ENCODE data around the gene APCDD1.

APCDD1 gene

GRCh38 chr18:10432781-10433180 is 21.7 kb upstream of the APCDD1 start:
- DNase-seq = no peak

DNA sequence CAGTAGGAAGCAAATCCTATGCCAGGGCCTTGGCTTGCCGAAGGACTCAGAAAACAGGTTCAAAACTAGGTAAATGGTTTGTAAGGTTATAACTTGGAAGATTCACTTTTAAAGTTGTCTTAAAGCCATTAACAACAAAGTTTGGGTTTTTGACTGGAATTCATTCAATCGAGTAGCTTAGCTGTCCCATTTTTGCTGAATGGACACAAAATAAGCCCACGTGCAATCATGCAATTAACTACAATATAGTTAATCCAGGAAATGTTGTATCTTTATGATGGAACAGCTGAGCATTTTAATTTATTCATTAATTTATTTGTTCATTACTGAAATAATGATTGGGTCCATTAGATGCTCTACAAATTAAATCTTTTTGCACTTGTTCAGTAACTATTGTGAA is 18.3 kb upstream of the APCDD1 start:
- DNase-seq = no peak

DNA sequence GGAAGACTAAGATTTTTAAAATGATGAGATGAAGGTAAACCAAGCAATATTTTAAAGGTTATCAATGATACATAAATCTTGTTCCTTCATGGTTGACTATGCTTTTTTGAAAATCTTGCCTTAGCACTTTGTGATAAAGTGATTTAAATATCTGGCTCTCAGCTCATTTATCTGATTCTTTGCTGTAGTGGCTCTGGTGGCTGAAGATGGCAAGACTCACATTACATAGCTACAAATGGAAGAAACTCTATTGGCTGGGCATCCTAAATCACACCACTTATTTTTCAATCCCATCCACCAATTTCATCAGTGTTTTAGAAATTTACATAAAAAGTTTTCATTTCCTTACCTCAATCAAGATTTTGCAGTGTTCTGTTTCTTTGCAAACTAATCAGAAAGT is 16.6 kb upstream of the APCDD1 start:
- no peak for DNase-seq

- no peak for DNase-seq
Observed at GRCh38 chr18:10439898-10440297, 14.5 kb upstream of the APCDD1 start.

GRCh38 chr18:10440884-10441283 is 13.6 kb upstream of the APCDD1 start:
- no peak for DNase-seq

DNA sequence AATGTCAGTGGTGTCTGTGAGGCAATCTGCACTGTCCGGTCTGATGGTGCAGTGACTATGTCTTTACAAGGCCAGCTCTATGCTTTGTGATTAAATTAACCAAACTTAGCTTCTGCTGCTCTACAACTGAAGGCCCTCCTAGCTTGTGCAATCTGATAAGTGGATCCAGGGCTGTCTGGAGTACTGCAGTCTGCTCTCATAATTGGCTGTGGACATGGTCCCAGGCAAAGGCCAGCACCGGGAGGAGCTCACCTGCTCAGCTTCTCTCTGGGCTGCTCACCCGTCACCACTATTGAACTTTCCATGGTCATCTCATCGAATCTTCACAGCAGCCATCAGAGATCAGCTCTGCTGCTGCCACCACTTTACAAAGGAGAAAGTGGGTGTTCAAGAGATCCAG is 13.0 kb upstream of the APCDD1 start:
- no peak for DNase-seq

- DNase-seq = no peak
Observed at GRCh38 chr18:10442551-10442971, 11.9 kb upstream of the APCDD1 start.

GRCh38 chr18:10443001-10443400 is 11.4 kb upstream of the APCDD1 start:
- no peak for DNase-seq

DNA sequence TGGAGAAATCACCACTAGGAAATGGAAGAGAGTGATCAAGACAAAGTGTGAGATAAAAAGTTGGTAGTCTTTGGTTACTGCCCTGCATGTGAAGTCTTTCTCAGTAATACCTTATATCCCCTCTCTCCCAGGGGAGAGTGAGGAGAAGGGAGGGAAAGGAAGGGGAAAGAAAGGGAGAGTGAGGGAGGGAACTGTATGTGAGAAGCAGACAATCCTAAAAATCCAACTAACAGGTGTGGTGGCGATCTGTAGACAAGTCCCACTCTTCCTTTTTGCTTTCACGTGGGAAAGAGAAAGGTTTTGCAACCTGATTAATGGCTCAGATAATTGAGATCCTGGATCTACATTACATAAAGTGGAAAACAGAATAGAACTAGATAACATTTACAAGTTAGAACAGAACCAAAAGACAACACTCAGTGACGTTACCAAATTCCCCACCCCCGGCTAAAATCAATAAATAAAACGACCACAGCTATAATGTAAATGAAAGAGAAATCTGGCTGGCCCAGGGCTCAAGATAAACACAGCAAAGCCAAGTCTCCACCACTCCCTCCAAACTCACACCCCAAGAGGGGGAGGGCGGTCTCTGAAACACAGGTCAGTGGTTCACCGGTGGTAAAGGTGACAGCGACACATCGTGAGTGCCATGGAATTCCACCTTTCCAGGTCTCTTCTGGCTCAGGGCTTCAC is 10.0 kb upstream of the APCDD1 start:
- DNase-seq = no peak

- no peak for DNase-seq
Observed at GRCh38 chr18:10449396-10449795, 5.0 kb upstream of the APCDD1 start.

DNA sequence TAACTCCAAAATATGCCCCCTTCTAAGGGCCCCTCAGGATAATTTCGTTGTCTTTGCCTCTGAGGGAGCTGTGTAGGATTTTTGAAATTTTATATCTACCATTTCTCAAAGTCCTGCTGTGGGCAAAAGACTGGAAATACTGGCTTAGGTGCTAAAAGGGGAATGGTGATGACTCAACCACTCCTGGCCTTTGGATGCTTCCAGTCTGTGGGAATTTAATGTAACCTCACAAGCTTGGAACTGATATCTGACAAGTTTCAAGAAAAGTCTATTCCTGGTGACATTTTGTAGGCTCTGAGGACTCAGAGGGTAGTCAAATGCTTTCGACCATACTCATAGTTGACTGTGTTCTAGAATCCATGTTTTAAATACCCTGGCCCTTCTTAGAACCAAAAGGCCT is 3.4 kb upstream of the APCDD1 start:
- DNase-seq = no peak

DNA sequence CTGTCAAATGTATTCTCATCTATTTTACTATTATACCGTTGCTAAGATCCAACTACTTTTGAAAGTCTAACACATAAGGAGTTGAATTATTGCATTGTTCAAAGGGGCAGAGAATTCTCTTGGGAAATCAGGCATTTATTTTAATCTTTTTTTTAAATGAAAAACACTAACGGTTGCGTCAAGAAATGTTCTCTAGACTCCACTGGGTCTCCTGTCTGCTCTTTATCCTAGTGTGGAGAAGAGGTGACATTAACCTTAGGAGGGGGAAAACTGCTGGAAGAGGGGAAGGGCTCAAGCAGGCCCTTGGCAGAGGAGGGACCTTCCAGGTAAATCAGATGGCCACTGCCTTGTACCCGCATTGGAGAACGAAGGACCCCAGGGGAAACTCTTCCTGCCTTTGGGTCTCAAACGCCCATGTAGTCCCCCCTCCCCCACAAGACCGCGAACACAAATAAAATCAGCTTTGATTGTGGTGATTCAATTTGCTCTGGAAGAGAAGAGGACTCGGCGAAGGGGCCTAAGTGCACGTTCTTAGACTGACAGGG is 1.1 kb upstream of the APCDD1 start:
- DNase-seq = no peak

GRCh38 chr18:10454681-10455557 is 484 bp downstream of the APCDD1 start:
- DNase-seq = no peak

GRCh38 chr18:10455726-10456453 is 1.5 kb downstream of the APCDD1 start:
- DNase-seq = no peak

DNA sequence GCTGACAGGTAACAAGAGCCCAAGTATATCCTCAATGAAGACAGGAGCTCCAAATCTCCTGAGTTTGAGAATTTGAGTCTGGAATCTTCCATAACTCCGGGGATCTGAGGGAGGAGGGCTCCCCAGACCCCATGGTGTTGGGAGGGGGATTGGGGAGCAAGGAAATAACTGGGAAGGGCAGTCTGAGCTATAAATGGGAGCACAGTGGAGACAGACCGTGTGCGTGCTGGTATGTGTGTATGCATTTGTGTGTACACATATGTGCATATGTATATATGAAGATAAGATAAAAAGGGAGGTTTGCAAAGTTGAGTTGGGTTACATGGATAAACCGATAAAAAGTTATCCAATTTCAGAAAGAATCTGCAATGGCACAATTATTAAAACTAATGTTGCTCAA is 2.3 kb downstream of the APCDD1 start:
- no peak for DNase-seq

GRCh38 chr18:10457128-10457527 is 2.7 kb downstream of the APCDD1 start:
- DNase-seq = no peak

DNA sequence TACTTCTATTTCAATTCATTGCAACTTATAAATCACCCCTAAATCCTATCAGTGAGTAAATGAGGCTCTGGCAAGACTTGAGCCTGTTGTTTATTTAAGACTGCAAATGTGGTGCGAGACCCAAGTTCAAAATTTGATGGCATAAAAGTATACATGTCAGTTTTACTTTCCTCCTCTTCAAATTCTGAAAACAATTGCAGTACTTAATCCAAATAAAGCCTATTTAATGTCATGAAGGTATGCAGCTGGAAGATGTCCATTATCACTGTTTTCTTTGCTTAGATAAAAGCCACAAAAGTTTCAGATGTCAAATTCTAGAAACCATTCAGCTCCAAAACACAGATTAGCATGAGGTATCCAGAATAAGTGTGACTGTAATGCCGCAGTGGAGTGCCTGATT is 3.3 kb downstream of the APCDD1 start:
- no peak for DNase-seq

- DNase-seq = no peak
Observed at GRCh38 chr18:10458691-10459090, 4.3 kb downstream of the APCDD1 start.

DNA sequence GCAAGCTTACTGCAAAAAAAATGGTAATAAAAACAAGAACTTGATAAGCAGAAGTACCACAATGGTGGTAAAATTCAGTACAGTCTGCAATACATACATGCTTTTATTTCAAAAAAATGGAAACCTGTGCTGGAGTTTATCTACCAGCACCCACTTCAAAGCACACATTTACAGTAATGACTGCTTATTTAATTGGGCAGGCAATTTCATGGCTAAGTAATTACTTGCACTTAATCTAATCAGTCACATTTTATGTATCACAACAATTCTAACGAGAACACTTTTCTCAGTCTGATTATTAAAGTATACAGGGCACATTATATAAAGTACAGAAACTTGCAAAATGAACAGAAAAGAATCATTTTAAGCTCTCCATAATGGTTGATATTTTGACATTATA is 5.2 kb downstream of the APCDD1 start:
- DNase-seq = no peak

DNA sequence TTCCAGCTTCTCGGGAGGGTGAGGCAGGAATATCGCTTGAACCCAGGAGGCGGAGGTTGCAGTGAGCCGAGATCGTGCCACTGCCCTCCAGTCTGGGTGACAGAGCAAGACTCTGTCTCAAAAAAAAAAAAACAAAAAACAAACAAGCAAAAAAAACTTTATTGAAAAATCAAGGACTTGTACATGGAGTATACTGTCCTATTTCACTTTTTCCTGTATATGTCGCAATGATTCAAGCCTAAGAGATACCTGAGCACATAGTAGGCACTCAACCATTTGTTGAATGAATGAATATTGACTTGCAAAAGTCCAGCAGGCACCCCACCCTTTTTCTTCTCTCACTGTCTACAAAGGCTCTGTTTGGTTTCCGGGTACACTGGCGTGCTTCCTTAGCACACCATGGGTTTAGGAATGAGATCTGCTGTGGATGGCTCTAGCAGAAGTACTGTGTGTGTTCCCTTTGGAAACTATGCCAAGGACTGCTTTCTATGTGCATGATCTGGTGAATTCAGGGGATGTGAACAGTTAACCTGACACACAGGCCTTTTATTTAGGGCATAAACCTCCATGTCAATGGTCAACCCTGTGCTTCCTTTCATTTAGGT is 6.1 kb downstream of the APCDD1 start:
- no peak for DNase-seq

- DNase-seq = no peak
Observed at GRCh38 chr18:10461989-10462388, 7.6 kb downstream of the APCDD1 start.

- DNase-seq = no peak
Observed at GRCh38 chr18:10462597-10462996, 8.2 kb downstream of the APCDD1 start.

DNA sequence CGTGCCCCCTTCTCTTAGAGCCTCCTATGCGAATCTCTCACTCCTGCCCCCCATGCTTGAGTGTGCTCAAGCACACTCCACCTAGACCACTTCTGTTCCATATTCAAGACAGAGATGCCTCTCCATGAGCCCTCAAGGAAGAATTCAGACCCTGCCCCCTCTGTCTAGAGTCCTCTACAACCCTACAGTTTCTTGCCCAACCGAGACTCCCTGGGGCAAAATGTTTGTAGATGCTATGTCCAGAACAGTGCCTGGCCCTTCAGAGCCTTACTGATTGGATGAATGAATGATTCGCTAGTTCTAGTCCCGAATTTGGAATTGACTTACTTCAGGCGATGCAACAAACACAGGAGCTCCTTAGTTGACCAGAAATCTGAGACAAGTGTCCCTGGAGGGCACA is 8.7 kb downstream of the APCDD1 start:
- DNase-seq = no peak

Measured in CD4-positive, alpha-beta T cell treated with Interleukin-17A for 1 hour (primary cell).